PC-9 (cell line): ENCODE measurements around the gene ARHGAP26. TPM values are rescaled to one million over a fixed set of nuclear protein-coding genes. Genes with fewer than 3 reads are reported as not detected.

Source experiments
- BruUV-seq: library from RNA; stranded (reverse); fragments of 400-500 nt; replicated peaks from 2 replicates; lab custom pipeline; 2021; lab: Mats Ljungman, UMichigan
- CTCF ChIA-PET: fragments of 300-600 bp; sonication (Branson Sonifier 250); formaldehyde crosslinking; loops from one replicate; lab custom pipeline; 2022; ENCODE audit warnings: antibody characterized with exemption; lab: Charles Lee
- POLR2A ChIA-PET: fragments of 300-600 bp; sonication (Branson Sonifier 250); formaldehyde crosslinking; loops from one replicate; lab custom pipeline; 2022; ENCODE audit warnings: antibody characterized with exemption; ENCODE audit not compliant: unreplicated experiment; lab: Charles Lee
- DNase-seq, 2 experiments: peaks; one replicate each; pipeline versions ENCODE4 v3.0.0 to v3.0.0-alpha.2; 2015 to 2022; ENCODE audit warnings: mixed read lengths in 1 of 2
- H2AFZ ChIP-seq: fragments of 200-600 bp; sonication (generic); 2 replicates; pipeline ENCODE4 v1.8.1; 2017; ENCODE audit warnings: antibody characterized with exemption
- H3F3A ChIP-seq: fragments of 200-600 bp; sonication (generic); 2 replicates; pipeline ENCODE4 v1.8.1; 2017; ENCODE audit warnings: antibody characterized with exemption, mild to moderate bottlenecking, low read depth; ENCODE audit not compliant: insufficient read depth
- H3K27ac ChIP-seq: fragments of 200-600 bp; sonication (generic); 2 replicates; pipeline ENCODE4 v1.6.1; 2016; ENCODE audit warnings: mixed run types
- H3K27me3 ChIP-seq: fragments of 200-600 bp; sonication (generic); 2 replicates; pipeline ENCODE4 v1.6.1; 2016; ENCODE audit warnings: low read depth, mixed run types; ENCODE audit not compliant: insufficient read depth
- H3K36me3 ChIP-seq: fragments of 200-600 bp; sonication (generic); 2 replicates; pipeline ENCODE4 v1.6.1; 2016; ENCODE audit warnings: low read depth, mixed run types
- H3K4me1 ChIP-seq: fragments of 200-600 bp; sonication (generic); replicated peaks from 2 replicates; pipeline ENCODE4 v1.6.1; 2016; ENCODE audit warnings: mixed run types; ENCODE audit not compliant: insufficient read depth
- H3K4me2 ChIP-seq: fragments of 200-600 bp; sonication (generic); 2 replicates; pipeline ENCODE4 v1.6.1; 2017; ENCODE audit warnings: mixed run types
- H3K4me3 ChIP-seq: fragments of 200-600 bp; sonication (generic); 2 replicates; pipeline ENCODE4 v1.6.1; 2016; ENCODE audit warnings: mixed run types
- H3K79me2 ChIP-seq: fragments of 200-600 bp; sonication (generic); 2 replicates; pipeline ENCODE4 v1.6.1; 2017; ENCODE audit warnings: low read depth, mixed run types
- H3K9me2 ChIP-seq: fragments of 200-600 bp; sonication (generic); 2 replicates; pipeline ENCODE4 v1.8.1; 2017; ENCODE audit warnings: mild to moderate bottlenecking; ENCODE audit not compliant: insufficient read depth
- H3K9me3 ChIP-seq: fragments of 200-600 bp; sonication (generic); 2 replicates; pipeline ENCODE4 v1.8.1; 2016; ENCODE audit warnings: low read depth; ENCODE audit not compliant: insufficient read depth
- H4K20me1 ChIP-seq: fragments of 200-600 bp; sonication (generic); 2 replicates; pipeline ENCODE4 v1.8.1; 2017; ENCODE audit not compliant: insufficient read depth
- CTCF ChIP-seq: fragments of 200-600 bp; sonication (generic); conservative IDR thresholded peaks from 2 replicates; pipeline ENCODE4 v1.6.1; 2017; ENCODE audit warnings: mixed run types, antibody characterized with exemption, mild to moderate bottlenecking, moderate library complexity
- EZH2 ChIP-seq: fragments of 200-600 bp; sonication (generic); IDR thresholded peaks from 2 replicates; pipeline ENCODE4 v1.8.0; 2017; ENCODE audit warnings: antibody characterized with exemption, low read depth
- intact Hi-C: fragments of 100-400 bp; cut with micrococcal nuclease; formaldehyde crosslinking; loops from one replicate; pipeline ENCODE4 v1.10.0; 2022; ENCODE audit not compliant: unreplicated experiment
- total RNA-seq: library from RNA; stranded (reverse); gene quantifications from 2 replicates; pipeline ENCODE4 v1.2.3, GENCODE V29; 2021

Gene ARHGAP26
- total RNA-seq, 1 experiment from 2014 or later = 29.7 TPM

GRCh38 chr5:143055596-143056338 lies 285.6 kb downstream of the ARHGAP26 start:
- TF ChIP-seq CTCF = no peak
- H3K27ac ChIP-seq = no peak overlapping the region
- no peaks in the 10 kb centered on the region for H3F3A ChIP-seq
- H2AFZ ChIP-seq = no peak overlapping the region
- BruUV-seq = no TSS peak
- H4K20me1 ChIP-seq = no peaks in the 10 kb centered on the region
- H3K79me2 ChIP-seq = no peaks in the 10 kb centered on the region
- no peaks in the 10 kb centered on the region for H3K9me3 ChIP-seq
- ChIA-PET POLR2A (no interaction called here), CTCF (no interaction called here)
- H3K4me3 ChIP-seq = no peak overlapping the region
- intact Hi-C loops = no loop called here
- no peaks in the 10 kb centered on the region; the same call in 1 of the 2 replicates for H3K9me2 ChIP-seq
- H3K4me1 ChIP-seq = peaks cover 15% of the 10 kb centered on the region
- no peak overlapping the region for H3K4me2 ChIP-seq
- no peaks in the 10 kb centered on the region; the same call in 1 of the 2 replicates for H3K36me3 ChIP-seq
- DNase-seq = no peak
- no peaks in the 10 kb centered on the region for H3K27me3 ChIP-seq

GRCh38 chr5:143056339-143056704 lies 286.1 kb downstream of the ARHGAP26 start:
- H2AFZ ChIP-seq = no peak overlapping the region
- H4K20me1 ChIP-seq = no peaks in the 10 kb centered on the region
- intact Hi-C loops = no loop called here
- peaks cover 14% of the 10 kb centered on the region for H3K4me1 ChIP-seq
- no peak for DNase-seq
- no peak overlapping the region for H3K4me3 ChIP-seq
- no peaks in the 10 kb centered on the region; the same call in 1 of the 2 replicates for H3K36me3 ChIP-seq
- H3K4me2 ChIP-seq = no peak overlapping the region
- no peaks in the 10 kb centered on the region; the same call in 1 of the 2 replicates for H3K9me2 ChIP-seq
- TF ChIP-seq EZH2 = no peak
- TF ChIP-seq CTCF = no peak
- H3K79me2 ChIP-seq = no peaks in the 10 kb centered on the region
- H3K9me3 ChIP-seq = no peaks in the 10 kb centered on the region
- POLR2A ChIA-PET = no interaction called here
- no peaks in the 10 kb centered on the region for H3K27me3 ChIP-seq
- H3K27ac ChIP-seq = no peak overlapping the region
- CTCF ChIA-PET = no interaction called here
- BruUV-seq = no TSS peak
- peaks cover 4% of the 10 kb centered on the region; the same call in 1 of the 2 replicates for H3F3A ChIP-seq

- no peaks in the 10 kb centered on the region; the same call in 1 of the 2 replicates for H3K36me3 ChIP-seq
- no peaks in the 10 kb centered on the region for H4K20me1 ChIP-seq
- H3K27ac ChIP-seq = no peak overlapping the region
- no peak overlapping the region for H3K4me3 ChIP-seq
- DNase-seq = no peak
- peaks cover 12% of the 10 kb centered on the region for H3K4me1 ChIP-seq
- no peaks in the 10 kb centered on the region; the same call in 1 of the 2 replicates for H3K9me2 ChIP-seq
- peaks cover 9% of the 10 kb centered on the region; the same call in 1 of the 2 replicates for H3F3A ChIP-seq
- H2AFZ ChIP-seq = no peak overlapping the region
- H3K27me3 ChIP-seq = no peaks in the 10 kb centered on the region
- intact Hi-C loops = no loop called here
- H3K4me2 ChIP-seq = no peak overlapping the region
- no TSS peak for BruUV-seq
- TF ChIP-seq CTCF = no peak
- no peak for TF ChIP-seq EZH2
- H3K79me2 ChIP-seq = no peaks in the 10 kb centered on the region
- POLR2A ChIA-PET = no interaction called here
- CTCF ChIA-PET = no interaction called here
- H3K9me3 ChIP-seq = no peaks in the 10 kb centered on the region
These were observed 286.8 kb downstream of the ARHGAP26 start for GRCh38 chr5:143056792-143057579.
